GM23338 (cell line): ENCODE data around the gene ELOF1. TPM values are rescaled to one million over a fixed set of nuclear protein-coding genes. Genes with fewer than 3 reads are reported as not detected.

Source experiments
- ATAC-seq: fragments of 200-7000 bp; cut with Tn5 transposase; 3 replicates; pipeline ENCODE4 v1.9.1; 2020
- DNase-seq: peaks from one replicate; pipeline ENCODE4 v3.0.0-alpha.2; 2015; ENCODE audit warnings: low spot score
- H2AFZ ChIP-seq: fragments of 200-600 bp; sonication (generic); 2 replicates; pipeline ENCODE4 v1.8.0; 2016; ENCODE audit warnings: antibody characterized with exemption, mild to moderate bottlenecking, moderate library complexity
- H3F3A ChIP-seq: fragments of 200-600 bp; sonication (generic); replicated peaks from 2 replicates; pipeline ENCODE4 v1.8.0; 2017; ENCODE audit warnings: antibody characterized with exemption, mixed run types, low read depth
- H3K27ac ChIP-seq: fragments of 200-600 bp; sonication (generic); 2 replicates; pipeline ENCODE4 v1.6.1; 2016; ENCODE audit warnings: low read depth
- H3K27me3 ChIP-seq: fragments of 200-600 bp; sonication (generic); 2 replicates; pipeline ENCODE4 v1.8.0; 2016; ENCODE audit warnings: mild to moderate bottlenecking, mixed run types, moderate library complexity; ENCODE audit not compliant: insufficient read depth
- H3K36me3 ChIP-seq: fragments of 200-600 bp; sonication (generic); 2 replicates; pipeline ENCODE4 v1.8.0; 2016; ENCODE audit warnings: mild to moderate bottlenecking; ENCODE audit not compliant: insufficient read depth
- H3K4me1 ChIP-seq: fragments of 200-600 bp; sonication (generic); 2 replicates; pipeline ENCODE4 v1.8.0; 2016; ENCODE audit warnings: mild to moderate bottlenecking, moderate library complexity; ENCODE audit not compliant: insufficient read depth
- H3K4me2 ChIP-seq: fragments of 200-600 bp; sonication (generic); 2 replicates; pipeline ENCODE4 v1.7.1; 2017; ENCODE audit warnings: mixed run types
- H3K4me3 ChIP-seq: fragments of 200-600 bp; sonication (generic); 2 replicates; pipeline ENCODE4 v1.6.1; 2016; ENCODE audit warnings: mixed run types
- H3K79me2 ChIP-seq: fragments of 200-600 bp; sonication (generic); replicated peaks from 2 replicates; pipeline ENCODE4 v1.8.0; 2017; ENCODE audit warnings: mild to moderate bottlenecking; ENCODE audit not compliant: insufficient read depth
- H3K9me2 ChIP-seq: fragments of 200-600 bp; sonication (generic); 2 replicates; pipeline ENCODE4 v1.8.0; 2017; ENCODE audit not compliant: insufficient read depth
- H4K20me1 ChIP-seq: fragments of 200-600 bp; sonication (generic); replicated peaks from 2 replicates; pipeline ENCODE4 v1.8.0; 2017; ENCODE audit warnings: mild to moderate bottlenecking; ENCODE audit not compliant: insufficient read depth
- H3K27ac Mint-ChIP-seq: 2 replicates; pipeline ENCODE4 v1.8.0; 2020; ENCODE audit warnings: inconsistent platforms, mild to moderate bottlenecking, moderate library complexity, mixed read lengths
- H3K27me3 Mint-ChIP-seq: 3 replicates; pipeline ENCODE4 v1.8.0; 2022; ENCODE audit warnings: low read depth, mild to moderate bottlenecking, moderate library complexity, mixed read lengths, inconsistent platforms; ENCODE audit not compliant: insufficient read depth, poor library complexity
- H3K36me3 Mint-ChIP-seq: 3 replicates; pipeline ENCODE4 v1.8.0; 2021; ENCODE audit warnings: low read depth, mild to moderate bottlenecking, inconsistent platforms, moderate library complexity, mixed read lengths
- H3K4me1 Mint-ChIP-seq: 3 replicates; pipeline ENCODE4 v1.8.0; 2020; ENCODE audit warnings: mild to moderate bottlenecking, inconsistent platforms, mixed read lengths
- H3K4me3 Mint-ChIP-seq: 3 replicates; pipeline ENCODE4 v1.8.0; 2021; ENCODE audit warnings: moderate library complexity, mild to moderate bottlenecking, inconsistent platforms, mixed read lengths
- H3K9me3 Mint-ChIP-seq: 3 replicates; pipeline ENCODE4 v1.8.0; 2020; ENCODE audit warnings: moderate library complexity, mild to moderate bottlenecking, inconsistent platforms, mixed read lengths
- CREB1 ChIP-seq: fragments of 250-450 bp; sonication (Bioruptor Pico); IDR thresholded peaks from 2 replicates; pipeline ENCODE4 v1.5.0; 2020; ENCODE audit warnings: low read depth, mild to moderate bottlenecking, moderate library complexity
- POLR2AphosphoS5 ChIP-seq: IDR thresholded peaks from 2 replicates; pipeline ENCODE4 v1.6.1; 2016; ENCODE audit warnings: antibody characterized with exemption, low read depth
- ZNF114 ChIP-seq: fragments of 250-450 bp; sonication (Bioruptor Pico); IDR thresholded peaks from 2 replicates; pipeline ENCODE4 v1.5.0; 2020; ENCODE audit warnings: mild to moderate bottlenecking, moderate library complexity
- long read RNA-seq: library from polyadenylated mRNA; unstranded; transcript quantifications from one replicate; pipeline ENCODE4 v2.0.0, GENCODE V29; 2020; ENCODE audit not compliant: unreplicated experiment
- polyA plus RNA-seq: library from polyadenylated mRNA; unstranded; fragments of >200 nt; fragmentation: Nextera tagmentation; extraction: Ambion mirVana; gene quantifications from 2 replicates; pipeline ENCODE4 v1.2.1, GENCODE V29; 2016
- total RNA-seq: library from RNA; depleted of rRNA; stranded (reverse); fragments of >200 nt; shearing (Covaris generic); gene quantifications from 2 replicates; pipeline ENCODE4 v1.2.3, GENCODE V29; 2014; rRNA removed
- TF ChIP-seq, protein P1 (sequence below): IDR thresholded peaks from 2 replicates; pipeline ENCODE4 v1.6.1; 2016; ENCODE audit warnings: antibody characterized with exemption
- TF ChIP-seq, protein P2 (sequence below): fragments of 250-450 bp; sonication (Bioruptor Pico); IDR thresholded peaks from 2 replicates; pipeline ENCODE4 v1.5.0; 2020; ENCODE audit warnings: mild to moderate bottlenecking, moderate library complexity
- TF ChIP-seq, protein P3 (sequence below), 2 experiments: fragments of 200-600 bp in 1 of 2; sonication (generic) in 1 of 2; conservative IDR thresholded peaks; 2 replicates each; pipeline versions ENCODE4 v1.5.1 to v1.6.1; 2016 to 2017; ENCODE audit warnings: antibody characterized with exemption in 2 of 2, low read depth in 2 of 2, mild to moderate bottlenecking in 2 of 2, moderate library complexity in 1 of 2

The ELOF1 gene
- total RNA-seq = 50.3 and 73.3 TPM in 2 replicates
- 98.0 and 103 TPM in 2 replicates for polyA plus RNA-seq
- long read RNA-seq, transcript ELOF1-201 (4 exons, 1,019 nt) = major isoform, 23 of 41 reads
- long read RNA-seq, partial matches to known transcripts = 10 of 41 reads
- long read RNA-seq, other reads (novel, unspliced or antisense) = 7 of 41 reads

DNA sequence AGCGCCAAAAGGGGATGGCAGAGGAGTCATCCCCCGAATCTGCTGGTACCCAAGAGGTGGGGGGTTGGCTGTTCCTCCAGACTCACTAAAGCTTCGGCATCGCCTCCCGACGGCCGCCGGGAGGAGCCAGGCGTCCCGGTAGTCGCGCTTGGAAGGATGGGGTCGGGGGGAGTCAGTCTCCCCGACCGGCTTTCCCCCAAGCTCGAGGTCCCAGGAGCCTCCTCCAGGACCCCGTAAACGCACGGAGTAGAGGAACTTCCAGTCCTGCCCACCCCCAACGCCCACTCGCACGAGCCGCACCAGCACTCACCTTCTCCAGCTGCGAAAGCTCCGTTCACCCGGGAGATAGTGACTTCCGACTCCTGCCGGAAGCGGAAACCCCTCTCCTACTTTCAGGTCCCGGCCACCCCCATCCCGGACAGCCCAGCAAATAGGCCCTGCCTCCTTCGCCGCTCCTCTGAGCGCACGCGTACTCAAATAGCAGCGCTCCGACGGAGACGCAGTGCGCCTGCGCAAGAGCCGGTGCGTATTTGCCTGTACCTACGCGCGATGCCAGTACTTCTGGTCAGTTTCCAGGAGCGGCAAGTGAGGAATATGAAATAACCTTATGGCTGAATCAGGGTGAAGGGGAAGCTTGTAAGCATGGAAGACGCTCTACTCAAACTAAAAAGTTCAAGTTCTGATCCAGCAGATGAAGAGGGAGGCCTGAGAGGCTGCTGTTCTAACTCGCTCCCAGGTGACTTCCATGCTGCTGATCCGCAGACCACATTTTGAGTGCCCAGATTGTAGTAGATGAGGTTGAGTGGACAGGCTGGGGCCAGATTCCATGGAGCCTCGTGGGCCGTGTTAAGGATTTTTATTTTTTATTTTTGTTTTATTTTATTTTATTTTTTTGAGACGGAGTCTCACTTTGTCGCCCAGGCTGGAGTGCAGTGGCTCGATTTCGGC is at the start of gene ELOF1:
ELOF1 (minus strand) TSS at position 350 of the 948 bp plus-strand sequence. CDS start 4,883 bp downstream, outside the sequence.
- peaks cover 13% of the 10 kb centered on the region for H3K36me3 Mint-ChIP-seq
- DNase-seq = peak; percentile 100
- H3K27ac ChIP-seq = 0 out of 2 replicates have a peak within 1 kb of the TSS, but pooled peaks have one; percentile 64

DNA sequence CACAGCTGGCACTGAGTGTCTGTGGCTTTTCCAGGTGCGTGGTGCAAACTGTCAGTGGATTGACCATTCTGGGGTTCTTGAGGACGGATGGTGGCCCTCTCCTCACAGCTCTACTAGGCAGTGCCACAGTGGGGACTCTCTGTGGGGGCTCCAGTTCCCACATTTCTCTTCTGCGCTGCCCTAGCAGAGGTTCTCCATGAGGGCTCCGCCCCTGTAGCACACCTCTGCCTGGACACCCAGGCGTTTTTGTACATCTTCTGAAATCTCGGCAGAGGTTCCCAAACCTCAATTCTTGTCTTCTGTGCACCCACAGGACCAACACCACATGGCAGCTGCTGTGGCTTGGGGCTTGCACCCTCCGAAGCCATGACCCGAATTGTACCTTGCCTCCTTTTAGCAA is 47.5 kb upstream of the ELOF1 start:
- Histone ChIP-seq H2AFZ (no peak overlapping the region), H3K79me2 (peaks cover 96% of the 10 kb centered on the region), H3K27ac (no peak overlapping the region), H3K4me3 (no peak overlapping the region), H3K36me3 (peaks cover 15% of the 10 kb centered on the region), H4K20me1 (peaks cover 12% of the 10 kb centered on the region; the same call in 1 of the 2 replicates), H3K4me1 (peaks cover 11% of the 10 kb centered on the region), H3F3A (no peaks in the 10 kb centered on the region), H3K27me3 (no peaks in the 10 kb centered on the region), H3K4me2 (no peak overlapping the region), H3K9me2 (peaks cover 5% of the 10 kb centered on the region; the same call in 1 of the 2 replicates)
- Mint-ChIP-seq H3K4me1 (peaks cover 9% of the 10 kb centered on the region), H3K4me3 (no peak overlapping the region), H3K27me3 (peaks cover 3% of the 10 kb centered on the region), H3K27ac (no peak overlapping the region), H3K9me3 (peaks cover 61% of the 10 kb centered on the region), H3K36me3 (peaks cover 86% of the 10 kb centered on the region)
- ATAC-seq (no peak), DNase-seq (no peak)
- TF ChIP-seq, protein P1, sequence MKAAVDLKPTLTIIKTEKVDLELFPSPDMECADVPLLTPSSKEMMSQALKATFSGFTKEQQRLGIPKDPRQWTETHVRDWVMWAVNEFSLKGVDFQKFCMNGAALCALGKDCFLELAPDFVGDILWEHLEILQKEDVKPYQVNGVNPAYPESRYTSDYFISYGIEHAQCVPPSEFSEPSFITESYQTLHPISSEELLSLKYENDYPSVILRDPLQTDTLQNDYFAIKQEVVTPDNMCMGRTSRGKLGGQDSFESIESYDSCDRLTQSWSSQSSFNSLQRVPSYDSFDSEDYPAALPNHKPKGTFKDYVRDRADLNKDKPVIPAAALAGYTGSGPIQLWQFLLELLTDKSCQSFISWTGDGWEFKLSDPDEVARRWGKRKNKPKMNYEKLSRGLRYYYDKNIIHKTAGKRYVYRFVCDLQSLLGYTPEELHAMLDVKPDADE = no peak
- TF ChIP-seq, protein P2, sequence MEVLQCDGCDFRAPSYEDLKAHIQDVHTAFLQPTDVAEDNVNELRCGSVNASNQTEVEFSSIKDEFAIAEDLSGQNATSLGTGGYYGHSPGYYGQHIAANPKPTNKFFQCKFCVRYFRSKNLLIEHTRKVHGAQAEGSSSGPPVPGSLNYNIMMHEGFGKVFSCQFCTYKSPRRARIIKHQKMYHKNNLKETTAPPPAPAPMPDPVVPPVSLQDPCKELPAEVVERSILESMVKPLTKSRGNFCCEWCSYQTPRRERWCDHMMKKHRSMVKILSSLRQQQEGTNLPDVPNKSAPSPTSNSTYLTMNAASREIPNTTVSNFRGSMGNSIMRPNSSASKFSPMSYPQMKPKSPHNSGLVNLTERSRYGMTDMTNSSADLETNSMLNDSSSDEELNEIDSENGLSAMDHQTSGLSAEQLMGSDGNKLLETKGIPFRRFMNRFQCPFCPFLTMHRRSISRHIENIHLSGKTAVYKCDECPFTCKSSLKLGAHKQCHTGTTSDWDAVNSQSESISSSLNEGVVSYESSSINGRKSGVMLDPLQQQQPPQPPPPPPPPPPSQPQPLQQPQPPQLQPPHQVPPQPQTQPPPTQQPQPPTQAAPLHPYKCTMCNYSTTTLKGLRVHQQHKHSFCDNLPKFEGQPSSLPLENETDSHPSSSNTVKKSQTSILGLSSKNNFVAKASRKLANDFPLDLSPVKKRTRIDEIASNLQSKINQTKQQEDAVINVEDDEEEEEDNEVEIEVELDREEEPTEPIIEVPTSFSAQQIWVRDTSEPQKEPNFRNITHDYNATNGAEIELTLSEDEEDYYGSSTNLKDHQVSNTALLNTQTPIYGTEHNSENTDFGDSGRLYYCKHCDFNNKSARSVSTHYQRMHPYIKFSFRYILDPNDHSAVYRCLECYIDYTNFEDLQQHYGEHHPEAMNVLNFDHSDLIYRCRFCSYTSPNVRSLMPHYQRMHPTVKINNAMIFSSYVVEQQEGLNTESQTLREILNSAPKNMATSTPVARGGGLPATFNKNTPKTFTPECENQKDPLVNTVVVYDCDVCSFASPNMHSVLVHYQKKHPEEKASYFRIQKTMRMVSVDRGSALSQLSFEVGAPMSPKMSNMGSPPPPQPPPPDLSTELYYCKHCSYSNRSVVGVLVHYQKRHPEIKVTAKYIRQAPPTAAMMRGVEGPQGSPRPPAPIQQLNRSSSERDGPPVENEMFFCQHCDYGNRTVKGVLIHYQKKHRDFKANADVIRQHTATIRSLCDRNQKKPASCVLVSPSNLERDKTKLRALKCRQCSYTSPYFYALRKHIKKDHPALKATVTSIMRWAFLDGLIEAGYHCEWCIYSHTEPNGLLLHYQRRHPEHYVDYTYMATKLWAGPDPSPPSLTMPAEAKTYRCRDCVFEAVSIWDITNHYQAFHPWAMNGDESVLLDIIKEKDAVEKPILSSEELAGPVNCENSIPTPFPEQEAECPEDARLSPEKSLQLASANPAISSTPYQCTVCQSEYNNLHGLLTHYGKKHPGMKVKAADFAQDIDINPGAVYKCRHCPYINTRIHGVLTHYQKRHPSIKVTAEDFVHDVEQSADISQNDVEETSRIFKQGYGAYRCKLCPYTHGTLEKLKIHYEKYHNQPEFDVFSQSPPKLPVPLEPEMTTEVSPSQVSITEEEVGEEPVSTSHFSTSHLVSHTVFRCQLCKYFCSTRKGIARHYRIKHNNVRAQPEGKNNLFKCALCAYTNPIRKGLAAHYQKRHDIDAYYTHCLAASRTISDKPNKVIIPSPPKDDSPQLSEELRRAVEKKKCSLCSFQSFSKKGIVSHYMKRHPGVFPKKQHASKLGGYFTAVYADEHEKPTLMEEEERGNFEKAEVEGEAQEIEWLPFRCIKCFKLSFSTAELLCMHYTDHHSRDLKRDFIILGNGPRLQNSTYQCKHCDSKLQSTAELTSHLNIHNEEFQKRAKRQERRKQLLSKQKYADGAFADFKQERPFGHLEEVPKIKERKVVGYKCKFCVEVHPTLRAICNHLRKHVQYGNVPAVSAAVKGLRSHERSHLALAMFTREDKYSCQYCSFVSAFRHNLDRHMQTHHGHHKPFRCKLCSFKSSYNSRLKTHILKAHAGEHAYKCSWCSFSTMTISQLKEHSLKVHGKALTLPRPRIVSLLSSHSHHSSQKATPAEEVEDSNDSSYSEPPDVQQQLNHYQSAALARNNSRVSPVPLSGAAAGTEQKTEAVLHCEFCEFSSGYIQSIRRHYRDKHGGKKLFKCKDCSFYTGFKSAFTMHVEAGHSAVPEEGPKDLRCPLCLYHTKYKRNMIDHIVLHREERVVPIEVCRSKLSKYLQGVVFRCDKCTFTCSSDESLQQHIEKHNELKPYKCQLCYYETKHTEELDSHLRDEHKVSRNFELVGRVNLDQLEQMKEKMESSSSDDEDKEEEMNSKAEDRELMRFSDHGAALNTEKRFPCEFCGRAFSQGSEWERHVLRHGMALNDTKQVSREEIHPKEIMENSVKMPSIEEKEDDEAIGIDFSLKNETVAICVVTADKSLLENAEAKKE (CRISPR knock-in tag) = no peak
- TF ChIP-seq, protein P3, sequence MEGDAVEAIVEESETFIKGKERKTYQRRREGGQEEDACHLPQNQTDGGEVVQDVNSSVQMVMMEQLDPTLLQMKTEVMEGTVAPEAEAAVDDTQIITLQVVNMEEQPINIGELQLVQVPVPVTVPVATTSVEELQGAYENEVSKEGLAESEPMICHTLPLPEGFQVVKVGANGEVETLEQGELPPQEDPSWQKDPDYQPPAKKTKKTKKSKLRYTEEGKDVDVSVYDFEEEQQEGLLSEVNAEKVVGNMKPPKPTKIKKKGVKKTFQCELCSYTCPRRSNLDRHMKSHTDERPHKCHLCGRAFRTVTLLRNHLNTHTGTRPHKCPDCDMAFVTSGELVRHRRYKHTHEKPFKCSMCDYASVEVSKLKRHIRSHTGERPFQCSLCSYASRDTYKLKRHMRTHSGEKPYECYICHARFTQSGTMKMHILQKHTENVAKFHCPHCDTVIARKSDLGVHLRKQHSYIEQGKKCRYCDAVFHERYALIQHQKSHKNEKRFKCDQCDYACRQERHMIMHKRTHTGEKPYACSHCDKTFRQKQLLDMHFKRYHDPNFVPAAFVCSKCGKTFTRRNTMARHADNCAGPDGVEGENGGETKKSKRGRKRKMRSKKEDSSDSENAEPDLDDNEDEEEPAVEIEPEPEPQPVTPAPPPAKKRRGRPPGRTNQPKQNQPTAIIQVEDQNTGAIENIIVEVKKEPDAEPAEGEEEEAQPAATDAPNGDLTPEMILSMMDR (conservative IDR thresholded peaks at IDR 0.05; ENCODE audit: low read depth in 2 of 2) = no peak

More for the DNA sequence above, at the start of gene ELOF1:
- Histone ChIP-seq H3K36me3 (no peaks in the 10 kb centered on the region; the same call in 1 of the 2 replicates), H3K4me2 (peak within 1 kb of the TSS; percentile 96), H3K27me3 (no peaks in the 10 kb centered on the region), H3K9me2 (no peaks in the 10 kb centered on the region), H3F3A (no peaks in the 10 kb centered on the region), H3K79me2 (peaks cover 36% of the 10 kb centered on the region), H3K4me1 (peaks cover 7% of the 10 kb centered on the region; the same call in 1 of the 2 replicates), H3K4me3 (peak within 1 kb of the TSS; percentile 98), H4K20me1 (peaks cover 14% of the 10 kb centered on the region), H2AFZ (peak within 1 kb of the TSS; percentile 56)
- Mint-ChIP-seq H3K4me3 (peak within 1 kb of the TSS; percentile 95), H3K27me3 (peaks cover 7% of the 10 kb centered on the region), H3K27ac (peak within 1 kb of the TSS; percentile 96), H3K4me1 (peaks cover 8% of the 10 kb centered on the region), H3K9me3 (no peaks in the 10 kb centered on the region; the same call in 2 of the 3 replicates)
- peak; percentile 97 for ATAC-seq
- TF ChIP-seq, protein P3 (conservative IDR thresholded peaks at IDR 0.05; ENCODE audit: low read depth in 2 of 2) = 0 out of 4 replicates have a peak, but pooled peaks have one; percentile 10 to 14
- TF ChIP-seq POLR2AphosphoS5 = peak; percentile 97
- no peak for TF ChIP-seq CREB1 (CRISPR knock-in tag)
- TF ChIP-seq ZNF114 (CRISPR knock-in tag) = no peak
